GM18907 (cell line): ENCODE measurements around the gene KISS1.
"Not testable (repeated sequence)": the region's sequence is repeated elsewhere in the genome, so short reads cannot be mapped to it uniquely, and the experiment has no call there.

Experiments used
- ATAC-seq: cut with Tn5 transposase; IDR thresholded peaks from one replicate; pipeline ENCODE4 v1.9.1; 2021; ENCODE audit warnings: mild to moderate bottlenecking, moderate library complexity; ENCODE audit not compliant: unreplicated experiment

Gene KISS1, protein sequence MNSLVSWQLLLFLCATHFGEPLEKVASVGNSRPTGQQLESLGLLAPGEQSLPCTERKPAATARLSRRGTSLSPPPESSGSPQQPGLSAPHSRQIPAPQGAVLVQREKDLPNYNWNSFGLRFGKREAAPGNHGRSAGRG

DNA sequence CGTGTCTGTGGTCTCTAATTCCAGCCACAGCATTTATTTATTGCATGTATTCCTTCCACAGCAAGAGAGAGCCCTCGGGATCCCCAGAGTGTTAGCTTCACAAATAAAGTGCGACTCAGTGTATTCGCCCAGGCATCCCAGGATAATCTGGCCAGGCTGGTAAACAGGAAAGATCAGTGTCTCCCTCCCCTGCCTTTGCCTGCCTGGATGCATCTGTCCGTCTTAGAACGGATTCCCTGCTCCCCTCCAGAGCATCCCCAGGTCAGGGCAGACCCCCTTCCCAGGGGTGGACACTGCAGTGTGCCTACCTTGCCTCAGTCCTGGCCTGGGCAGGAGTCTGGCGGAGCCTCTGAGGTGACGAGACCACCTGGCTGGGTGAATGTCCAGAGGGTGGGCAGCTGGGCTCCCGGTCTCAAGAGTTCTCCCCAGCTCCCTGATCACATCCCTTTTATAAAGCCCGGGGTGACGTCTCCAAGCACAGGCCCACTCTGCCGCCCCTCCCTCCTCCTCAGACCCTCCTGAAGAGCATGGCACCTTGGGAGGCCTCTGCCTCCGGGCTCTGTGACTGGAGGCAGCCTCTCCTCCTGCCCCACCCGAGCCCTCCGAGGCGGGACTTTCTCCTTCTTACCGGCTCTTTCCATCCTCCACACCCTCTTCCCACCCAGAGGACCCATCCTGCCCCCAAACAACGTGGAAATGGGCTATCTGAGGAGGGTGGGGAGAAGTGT is at the start of gene KISS1:
TSS of gene KISS1 (minus strand) at position 424 of the 728 bp plus-strand sequence. CDS start 3,615 bp downstream, outside the sequence.
- ATAC-seq: no peak

DNA sequence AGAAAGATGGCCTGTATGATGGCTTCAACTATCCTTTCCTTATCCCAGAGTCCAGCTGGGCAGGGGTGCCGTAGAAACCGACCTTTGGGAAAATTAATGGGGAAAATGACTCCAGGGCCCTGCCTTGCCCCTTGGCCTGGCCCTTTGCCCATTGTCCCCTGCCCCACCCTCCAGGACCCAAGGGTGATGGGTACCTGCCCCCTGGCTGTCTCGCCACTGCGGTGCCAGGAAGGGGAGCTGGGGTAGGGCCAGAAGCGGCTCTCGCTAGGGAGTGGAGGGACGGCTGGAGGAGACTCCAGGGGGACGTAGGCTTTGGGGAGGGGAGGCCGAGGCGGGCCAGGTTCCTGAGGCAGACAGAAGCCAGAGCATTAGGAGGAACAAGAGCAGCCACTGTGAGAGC is 46.6 kb upstream of the KISS1 start:
- ATAC-seq: no peak

DNA sequence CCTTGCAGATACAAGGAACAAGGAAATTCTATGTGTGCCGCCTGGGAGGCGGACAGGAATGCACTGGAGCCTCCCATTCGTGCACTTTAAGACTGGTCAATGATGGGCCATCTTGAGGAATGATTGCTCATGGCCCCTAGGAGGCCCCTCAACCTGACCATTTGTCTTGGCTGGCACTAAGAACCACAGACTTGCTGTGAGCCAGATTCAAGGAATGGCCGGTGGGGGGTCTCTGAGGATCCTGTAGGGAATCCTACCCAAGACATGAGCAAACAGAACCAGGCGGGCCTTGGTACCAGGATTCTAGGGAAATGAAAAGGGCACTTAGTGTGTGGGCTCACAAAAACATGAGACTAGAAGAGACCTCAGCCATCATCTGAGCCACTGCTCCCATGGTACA is 45.6 kb upstream of the KISS1 start:
- ATAC-seq: no peak

DNA sequence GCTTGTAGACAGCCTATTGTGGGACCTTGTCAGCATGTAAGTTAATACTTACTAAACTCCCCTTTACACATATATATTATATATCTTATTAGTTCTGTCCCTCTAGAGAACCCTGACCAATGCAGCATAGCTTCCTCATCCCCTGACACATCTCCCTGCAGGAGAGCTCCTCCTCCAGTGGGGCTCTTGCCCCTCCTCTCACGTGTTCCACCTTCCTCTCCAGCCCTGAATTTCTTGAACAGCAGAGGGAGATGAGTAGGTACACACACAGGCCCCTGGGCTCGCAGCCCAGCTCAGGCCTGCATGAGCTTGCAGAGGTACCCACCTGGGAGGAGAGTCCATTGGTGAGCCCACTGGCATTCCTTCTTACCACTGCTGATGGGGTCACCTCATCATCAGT is 44.8 kb upstream of the KISS1 start:
- no peak for ATAC-seq

DNA sequence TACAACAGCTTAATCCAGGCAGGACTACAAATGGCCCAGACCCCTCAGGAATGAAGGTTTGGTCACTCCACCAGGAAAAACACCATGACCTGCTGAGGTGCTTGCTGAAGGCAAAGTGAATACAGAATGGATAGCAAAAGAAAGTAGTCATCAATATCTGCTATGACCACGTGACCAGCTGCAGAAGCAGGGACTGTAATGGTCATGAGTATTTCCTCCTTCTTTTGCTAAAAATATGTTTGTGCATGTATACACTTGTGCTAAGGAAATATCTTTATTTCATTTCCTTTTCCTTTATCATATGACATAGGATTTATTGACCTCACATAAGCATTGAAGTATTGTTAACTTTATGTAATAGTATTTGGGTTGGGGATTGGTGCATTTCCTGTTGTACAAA is 43.9 kb upstream of the KISS1 start:
- ATAC-seq: no peak

DNA sequence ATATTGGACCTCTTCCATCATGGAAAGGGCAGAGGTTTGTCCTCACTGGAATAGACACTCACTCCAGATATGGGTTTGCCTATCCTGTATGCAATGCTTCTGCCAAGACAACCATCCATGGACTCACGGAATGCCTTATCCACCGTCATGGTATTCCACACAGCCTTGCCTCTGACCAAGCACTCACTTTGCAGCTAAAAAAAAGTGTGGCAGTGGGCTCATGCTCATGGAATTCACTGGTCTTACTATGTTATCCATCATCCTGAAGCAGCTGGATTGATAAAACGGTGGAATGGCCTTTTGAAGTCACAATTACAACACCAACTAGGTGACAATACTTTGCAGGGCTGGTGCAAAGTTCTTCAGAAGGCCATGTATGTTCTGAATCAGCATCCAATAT is 43.1 kb upstream of the KISS1 start:
- ATAC-seq: not testable (repeated sequence)

DNA sequence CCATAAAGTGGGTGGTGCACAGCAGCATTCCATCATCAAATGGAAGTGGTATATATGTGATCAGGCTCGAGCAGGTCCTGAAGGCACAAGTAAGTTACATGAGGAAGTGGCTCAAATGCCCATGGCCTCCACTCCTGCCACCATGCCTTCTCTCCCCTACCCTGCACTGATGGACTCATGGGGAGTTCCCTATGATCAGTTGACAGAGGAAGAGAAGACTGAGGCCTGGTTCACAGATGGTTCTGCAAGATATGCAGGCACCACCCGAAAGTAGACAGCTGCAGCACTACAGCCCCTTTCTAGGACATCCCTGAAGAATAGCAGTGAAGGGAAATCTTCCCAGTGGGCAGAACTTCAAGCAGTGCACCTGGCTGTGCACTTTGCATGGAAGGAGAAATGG is 42.2 kb upstream of the KISS1 start:
- not testable (repeated sequence) for ATAC-seq

DNA sequence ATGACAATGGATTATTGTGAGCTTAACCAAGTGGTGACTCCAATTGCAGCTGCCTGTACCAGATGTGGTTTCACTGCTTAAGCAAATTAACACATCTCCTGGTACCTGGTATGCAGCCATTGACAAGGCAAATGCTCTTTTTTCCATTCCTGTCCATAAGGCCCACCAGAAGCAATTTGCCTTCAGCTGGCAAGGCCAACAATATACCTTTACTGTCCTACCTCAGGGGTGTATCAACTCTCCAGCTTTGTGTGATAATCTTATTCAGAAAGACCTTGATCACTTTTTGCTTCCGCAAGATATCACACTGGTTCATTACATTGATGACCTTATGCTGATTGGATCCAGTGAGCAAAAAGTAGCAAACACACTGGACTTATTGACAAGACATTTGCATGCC is 41.2 kb upstream of the KISS1 start:
- ATAC-seq: not testable (repeated sequence)

DNA sequence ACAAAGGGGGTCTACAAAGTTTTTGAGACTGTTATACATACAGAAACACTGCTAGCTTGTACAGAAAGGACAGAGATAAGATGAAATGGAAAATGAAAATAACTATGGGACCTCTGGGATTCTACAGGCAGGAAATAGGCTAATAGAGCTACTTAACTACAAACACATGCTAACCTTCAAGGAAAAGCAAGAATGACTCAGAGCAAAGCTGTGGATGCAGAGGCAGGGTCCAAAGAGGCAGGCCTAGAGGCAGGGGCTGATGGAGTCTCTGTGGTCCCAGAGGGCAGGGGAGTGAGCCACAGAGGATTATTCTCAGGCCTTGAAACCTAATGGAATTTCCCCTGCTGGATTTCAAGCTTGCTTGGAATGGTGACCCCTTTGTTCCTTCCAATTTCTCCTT is 36.2 kb upstream of the KISS1 start:
- ATAC-seq: no peak

DNA sequence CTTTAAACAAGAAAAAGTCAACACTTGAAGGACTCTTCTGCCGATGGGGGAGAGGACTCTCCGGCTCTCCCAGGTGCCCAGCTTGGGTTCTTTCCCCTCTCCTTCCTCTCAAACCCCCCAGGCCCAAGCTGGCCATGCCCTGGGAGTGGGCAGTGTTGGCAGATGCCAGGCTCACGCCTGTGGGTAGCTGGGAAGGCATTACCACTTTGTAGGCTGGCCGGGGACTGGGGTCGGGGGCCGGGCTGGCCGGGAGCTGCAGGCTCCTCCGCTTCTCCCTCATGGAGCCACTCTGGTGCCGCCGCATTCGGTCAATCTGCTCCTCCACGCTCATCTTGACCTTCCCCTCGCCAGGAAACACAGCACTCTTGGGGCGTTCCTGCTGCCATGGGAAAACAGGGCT is 33.9 kb upstream of the KISS1 start:
- no peak for ATAC-seq

DNA sequence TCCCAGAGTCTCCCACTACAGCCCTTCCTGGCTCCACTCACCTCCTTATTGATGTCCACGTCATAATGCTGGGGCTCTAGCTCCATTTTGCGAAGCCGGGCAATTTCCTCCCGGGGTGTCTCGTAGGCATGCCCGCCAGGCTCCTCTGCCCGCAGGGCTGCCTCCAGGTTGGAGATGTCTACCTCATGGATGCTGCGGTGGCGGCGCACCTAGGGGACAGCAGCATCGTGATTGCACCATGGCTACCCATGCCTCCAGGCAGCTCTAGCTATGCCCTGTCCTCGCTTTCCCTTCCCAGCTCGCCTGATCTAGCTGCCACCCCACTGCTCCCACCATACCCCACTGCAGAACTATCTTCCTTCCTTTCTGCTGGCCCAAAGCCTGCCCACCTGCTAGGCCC is 32.6 kb upstream of the KISS1 start:
- ATAC-seq: no peak

DNA sequence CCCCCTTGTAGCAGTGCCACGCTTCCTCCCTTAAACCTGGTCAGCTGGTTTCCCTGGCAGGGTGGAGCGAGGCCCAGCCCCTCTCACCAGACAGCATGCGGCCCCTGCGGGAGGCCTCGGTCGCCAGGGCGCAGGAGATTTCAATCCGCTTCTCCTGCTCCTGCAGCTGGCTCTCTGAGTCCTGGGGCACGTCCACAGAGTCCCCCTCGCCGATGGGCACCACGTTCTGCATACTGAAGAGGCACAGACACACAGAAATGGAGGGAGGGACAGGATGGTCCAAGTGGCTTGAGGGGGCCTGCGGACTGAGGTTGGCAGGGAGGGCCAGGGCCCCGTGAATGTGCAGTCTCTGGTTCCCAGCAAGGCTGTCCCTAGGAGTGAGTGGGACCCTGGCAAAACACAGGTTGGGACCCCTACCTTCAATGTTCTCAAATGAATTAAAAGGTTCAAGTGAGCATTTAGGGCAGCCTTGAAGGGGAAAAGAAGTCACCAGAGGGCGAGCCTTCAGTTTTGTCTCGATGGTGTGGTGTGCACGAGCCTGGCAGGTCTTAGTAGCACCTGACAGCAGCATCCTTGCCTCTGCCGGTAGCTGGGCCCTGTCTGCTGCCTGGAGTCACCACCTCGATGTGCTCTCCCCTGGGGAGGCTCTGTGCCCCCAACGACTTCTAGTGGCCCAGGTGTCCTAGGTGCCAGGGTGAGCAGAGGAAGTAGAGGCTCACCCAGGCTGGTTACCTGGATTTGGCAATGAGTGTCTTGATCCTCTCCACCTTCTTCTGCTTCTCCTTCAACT is 31.9 kb upstream of the KISS1 start:
- ATAC-seq: no peak

DNA sequence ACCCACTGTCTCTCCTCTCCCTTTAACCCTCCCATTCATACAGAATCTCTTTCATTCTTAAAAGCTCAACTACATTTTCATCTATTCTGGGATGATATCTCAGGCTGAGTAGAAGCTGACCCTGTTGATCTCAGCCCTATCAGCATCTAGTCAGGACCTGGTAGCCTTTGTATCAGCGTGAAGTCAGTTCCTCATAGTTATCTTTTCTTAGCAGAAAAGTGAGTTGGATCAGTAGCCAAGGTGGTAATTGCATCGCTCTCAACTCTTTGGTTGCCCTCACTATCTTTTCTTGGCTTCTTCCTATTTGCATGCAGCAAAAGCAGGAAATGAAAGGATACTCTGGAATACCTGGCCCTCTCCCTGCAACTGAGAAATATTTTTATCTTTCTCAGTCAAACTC is 31.1 kb upstream of the KISS1 start:
- no peak for ATAC-seq

DNA sequence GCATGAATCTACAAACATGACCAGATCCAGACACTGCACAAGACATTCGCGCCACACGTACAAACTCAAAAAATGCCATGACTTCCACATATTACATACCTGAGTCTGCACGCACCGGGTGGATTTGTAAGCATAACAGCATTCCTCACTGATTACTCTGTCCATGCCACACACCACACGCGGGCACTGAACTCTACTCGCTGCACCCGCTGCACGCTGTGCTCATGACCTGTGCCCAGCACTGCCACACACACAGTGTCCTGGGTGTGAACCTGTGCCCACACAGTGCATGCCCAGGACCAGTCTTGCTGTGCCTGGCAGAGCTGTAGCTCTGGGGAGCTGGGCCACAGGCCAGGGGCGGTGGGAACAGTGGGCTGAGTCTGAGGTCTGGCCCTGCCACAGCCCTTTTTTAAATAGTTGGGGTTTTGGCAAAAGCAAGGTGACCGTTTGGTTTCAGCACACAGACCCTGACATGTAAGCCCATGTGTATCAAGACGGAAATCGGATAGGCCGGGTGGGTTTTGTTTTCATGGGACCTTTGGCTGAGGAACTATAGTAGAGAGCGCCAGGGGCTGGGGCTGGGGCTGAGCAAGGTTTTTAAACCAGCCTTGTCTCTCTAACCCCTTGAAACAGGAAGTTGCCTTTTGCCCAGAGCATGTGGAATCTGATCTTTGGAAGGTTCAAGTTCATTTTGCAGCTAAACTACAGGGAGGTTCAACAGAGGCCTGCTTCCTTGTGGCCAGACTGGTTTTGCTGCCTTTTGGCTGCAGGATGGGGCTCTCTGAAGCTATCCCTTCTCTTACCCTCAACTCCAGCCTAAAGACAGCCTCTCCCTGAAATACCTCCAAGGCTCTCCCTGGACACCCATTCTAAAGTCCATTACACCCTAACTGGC is 29.8 kb upstream of the KISS1 start:
- no peak for ATAC-seq

DNA sequence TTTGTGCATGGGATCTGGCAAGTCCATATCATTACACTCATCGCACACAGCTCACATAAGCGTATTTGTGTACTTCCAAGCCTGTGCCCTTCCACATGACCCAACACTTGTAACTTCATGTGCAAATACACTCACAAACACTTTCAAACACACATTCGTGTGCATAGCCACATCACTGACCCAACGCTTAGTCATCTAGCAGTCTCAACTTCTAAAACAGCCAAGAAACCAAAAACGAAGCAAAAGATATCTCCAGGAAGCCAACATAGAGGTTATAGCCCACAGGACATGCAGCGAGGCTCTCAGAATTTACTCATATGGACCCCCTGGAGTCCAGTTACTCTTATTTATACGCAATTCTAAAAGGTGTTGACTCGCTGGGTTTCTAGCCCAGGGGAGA is 28.4 kb upstream of the KISS1 start:
- no peak for ATAC-seq

DNA sequence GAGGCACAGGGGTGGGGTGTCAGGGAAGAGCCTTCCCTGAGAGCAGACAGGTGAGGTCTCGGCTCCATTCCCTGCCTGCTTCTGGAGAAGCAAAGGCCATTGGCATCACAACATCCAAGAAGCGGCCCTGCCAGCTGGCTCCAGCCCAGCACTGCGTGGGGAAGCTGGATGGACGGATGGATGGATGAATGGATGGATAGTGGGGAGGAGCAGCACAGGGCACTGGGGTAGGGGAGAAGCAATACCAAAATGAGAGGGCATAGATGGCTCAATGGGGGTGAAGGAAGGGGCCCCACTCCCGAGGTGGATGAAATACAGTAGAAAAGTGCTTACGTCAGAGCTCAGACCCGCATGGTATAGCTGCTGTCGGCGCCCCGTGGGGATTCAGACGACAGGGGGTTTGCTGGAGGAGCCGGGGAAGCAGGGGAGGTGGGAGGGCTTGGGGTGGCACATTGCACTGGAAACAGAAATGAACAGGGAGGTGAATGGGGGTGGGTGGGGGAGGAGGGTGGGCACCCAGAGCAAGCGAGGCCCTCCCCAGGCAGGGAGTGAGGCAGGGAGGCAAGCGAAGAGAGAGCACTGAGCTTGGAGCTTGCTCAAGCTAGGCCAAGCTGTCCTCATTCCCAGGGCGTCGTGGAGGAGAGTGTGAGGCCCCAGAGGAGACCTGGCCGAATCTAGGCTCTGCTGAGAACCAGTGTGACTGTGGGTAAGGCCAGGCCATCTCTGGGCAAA is 27.0 kb upstream of the KISS1 start:
- no peak for ATAC-seq

DNA sequence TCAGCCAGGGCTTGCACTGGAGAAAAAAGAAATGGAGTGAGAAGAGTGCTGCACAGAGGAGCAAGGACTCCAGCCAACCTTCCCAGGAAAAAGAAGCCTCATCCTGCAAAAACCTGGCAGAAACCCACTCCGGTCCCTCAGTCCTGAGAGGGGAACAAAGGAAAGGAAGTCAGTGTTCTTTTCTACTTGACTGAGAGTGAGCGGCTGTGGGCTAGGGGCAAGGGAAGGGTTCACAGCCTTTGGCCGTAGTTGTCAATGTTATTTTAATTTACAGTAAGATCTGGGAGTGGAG is 26.4 kb upstream of the KISS1 start:
- no peak for ATAC-seq

DNA sequence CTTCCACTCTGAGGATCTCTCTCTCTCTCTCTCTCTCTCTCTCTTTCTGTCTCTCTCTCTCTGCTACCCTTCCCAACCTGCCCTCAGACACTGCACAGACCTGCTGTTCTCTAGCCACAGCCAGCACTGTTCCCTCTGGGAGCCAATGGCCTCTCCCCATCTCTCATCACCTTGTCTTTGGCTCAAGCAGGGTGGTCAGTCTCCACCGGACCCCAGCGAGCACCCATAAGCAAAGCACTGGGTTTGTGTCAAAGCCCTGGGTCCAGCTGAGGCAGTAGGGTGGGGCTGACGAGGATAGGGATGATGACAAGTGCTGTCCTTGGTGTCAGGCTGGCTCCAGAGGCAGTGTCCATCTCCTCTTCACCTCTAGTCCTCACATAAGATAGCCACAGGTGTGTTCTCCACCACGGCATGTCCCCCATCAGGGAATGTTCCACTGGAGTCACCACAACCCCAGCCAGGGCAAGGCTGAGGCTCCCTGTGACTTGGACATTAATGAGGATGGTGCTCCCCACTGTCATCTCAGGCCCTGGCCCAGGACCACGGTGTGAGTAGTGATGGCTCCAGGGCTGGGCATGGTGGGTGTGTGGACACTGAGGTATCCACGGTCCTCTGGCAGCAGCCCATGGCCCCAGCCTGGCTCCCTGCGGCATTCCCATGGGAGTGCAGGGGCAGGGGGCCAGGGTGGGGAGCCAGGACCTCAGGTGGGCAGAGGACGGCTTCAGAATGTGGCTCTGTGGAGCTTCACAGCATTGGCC is 25.9 kb upstream of the KISS1 start:
- no peak for ATAC-seq

DNA sequence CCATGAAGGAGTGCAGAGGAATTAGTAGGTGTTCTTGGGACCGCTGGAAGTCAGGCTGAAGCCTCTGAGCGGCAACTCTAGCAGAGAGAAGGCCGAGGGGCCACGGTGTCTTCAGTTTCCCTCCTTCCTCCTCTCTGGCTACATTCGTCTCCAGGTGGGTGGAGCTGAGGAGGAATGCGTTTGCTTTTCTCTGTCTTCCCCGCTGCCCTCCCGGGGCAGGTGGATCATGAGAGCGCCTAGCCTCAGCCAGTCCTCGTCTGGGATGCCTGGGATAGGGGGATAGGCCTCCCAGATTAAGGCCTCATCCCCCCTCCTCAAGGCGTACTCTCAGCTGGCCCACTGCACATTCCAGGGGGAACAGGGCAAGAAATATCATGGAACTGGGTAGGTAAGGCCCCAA is 25.0 kb upstream of the KISS1 start:
- ATAC-seq: no peak
